ENCODE data around the gene NRAS. TPM values are rescaled to one million over a fixed set of nuclear protein-coding genes. Genes with fewer than 3 reads are reported as not detected.

NRAS gene
- total and polyA plus RNA-seq, 9 of the 15 experiments (the other 6 are each of a cell fraction or from before 2014, with no cell fraction given), result 40.7 to 94.5 (median 75.4) TPM

GRCh38 chr1:114757455-114758255, 41.1 kb upstream of the NRAS start, which contains the start of gene CSDE1 (continued):
- TF ChIP-seq ZNF699 (CRISPR knock-in tag; IDR thresholded peaks at IDR 0.05; ENCODE audit: insufficient replicate concordance), result no peak
- peak; percentile 74; the same call in 1 of the 2 replicates for TF ChIP-seq NKRF (IDR thresholded peaks at IDR 0.05; ENCODE audit: borderline replicate concordance)
- no peak for TF ChIP-seq ZNF324 (CRISPR knock-in tag; IDR thresholded peaks at IDR 0.05)
- TF ChIP-seq NR2C1 (IDR thresholded peaks at IDR 0.05), result peak; percentile 69
- TF ChIP-seq NR2C1 (tag; IDR thresholded peaks at IDR 0.05), result peak; percentile 87
- TF ChIP-seq PHB2 (IDR thresholded peaks at IDR 0.05; ENCODE audit: low read depth), result peak; percentile 21; the same call in 1 of the 2 replicates
- TF ChIP-seq FUS (optimal IDR thresholded peaks at IDR 0.05; ENCODE audit: low read depth, low read length), result no peak
- TF ChIP-seq UBTF (IDR thresholded peaks at IDR 0.05; ENCODE audit: borderline replicate concordance in 1 of 2, low read depth in 2 of 2, low read length in 2 of 2), result 0 out of 4 replicates have a peak, but pooled peaks of 1 of the 2 experiments have one; percentile 22
- TF ChIP-seq ZNF586 (CRISPR knock-in tag; conservative IDR thresholded peaks at IDR 0.05), result no peak
- no peak for TF ChIP-seq BDP1 (IDR thresholded peaks at IDR 0.05; ENCODE audit: insufficient read depth, insufficient read length)
- TF ChIP-seq TEAD2 (tag; IDR thresholded peaks at IDR 0.05), result peak; percentile 4; the same call in 1 of the 2 replicates
- TF ChIP-seq HDAC2 (IDR thresholded peaks at IDR 0.05), result peak; percentile 35
- no peak; the same call in 1 of the 2 replicates for TF ChIP-seq HDGF (IDR thresholded peaks at IDR 0.05)
- no peak for TF ChIP-seq ZNF655 (CRISPR knock-in tag; IDR thresholded peaks at IDR 0.05)
- TF ChIP-seq HDAC6 (IDR thresholded peaks at IDR 0.05; ENCODE audit: low read depth, low read length), result peak; percentile 33; the same call in 1 of the 2 replicates
- peak; percentile 95 for TF ChIP-seq RBBP5 (IDR thresholded peaks at IDR 0.05; ENCODE audit: borderline replicate concordance, insufficient read depth, low read length, poor library complexity, severe bottlenecking)
- TF ChIP-seq ZNF695 (CRISPR knock-in tag; IDR thresholded peaks at IDR 0.05), result 0 out of 2 replicates have a peak, but pooled peaks have one; percentile 36
- TF ChIP-seq TRIM28 (IDR thresholded peaks at IDR 0.05), result peak; percentile 65
- no peak for TF ChIP-seq THRA (IDR thresholded peaks at IDR 0.05)
- no peak; the same call in 1 of the 2 replicates for TF ChIP-seq DPF2 (IDR thresholded peaks at IDR 0.05)
